DND-41 (cell line): ENCODE data around the gene FGFR2.

ENCODE experiments used
- ATAC-seq: fragments of 200-7000 bp; cut with Tn5 transposase; 3 replicates; pipeline ENCODE4 v1.9.1; 2021; ENCODE audit warnings: low read depth; ENCODE audit not compliant: insufficient read depth
- DNase-seq: peaks from one replicate; pipeline ENCODE4 v3.0.0-alpha.2; 2020
- H2AFZ ChIP-seq: 2 replicates; pipeline ENCODE4 v1.6.0; 2012; ENCODE audit warnings: low read depth, low read length
- H3K27ac ChIP-seq: 2 replicates; pipeline ENCODE4 v1.5.1; 2012; ENCODE audit warnings: low read length, inconsistent platforms
- H3K27me3 ChIP-seq: fragments of 200-600 bp; sonication (generic); 2 replicates; pipeline ENCODE4 v1.6.0; 2012; ENCODE audit warnings: low read length, mild to moderate bottlenecking, inconsistent platforms; ENCODE audit not compliant: insufficient read depth, poor library complexity
- H3K36me3 ChIP-seq: 2 replicates; pipeline ENCODE4 v1.5.1; 2012; ENCODE audit warnings: low read length, inconsistent platforms; ENCODE audit not compliant: insufficient read depth
- H3K4me1 ChIP-seq: 2 replicates; pipeline ENCODE4 v1.5.1; 2012; ENCODE audit warnings: mild to moderate bottlenecking, low read length; ENCODE audit not compliant: insufficient read depth
- H3K4me2 ChIP-seq: 2 replicates; pipeline ENCODE4 v1.6.0; 2012; ENCODE audit warnings: mild to moderate bottlenecking, moderate library complexity, low read length, inconsistent platforms; ENCODE audit not compliant: insufficient read depth
- H3K4me3 ChIP-seq, 2 experiments: fragments of 200-600 bp in 1 of 2; shearing (Covaris generic) in 1 of 2; 2 replicates each; pipeline ENCODE4 v1.5.1; 2012 to 2016; ENCODE audit warnings: inconsistent platforms in 2 of 2, low read length in 2 of 2, mild to moderate bottlenecking in 2 of 2, low read depth in 1 of 2, moderate library complexity in 1 of 2
- H3K79me2 ChIP-seq: 2 replicates; pipeline ENCODE4 v1.6.0; 2012; ENCODE audit warnings: low read length, inconsistent platforms; ENCODE audit not compliant: insufficient read depth
- H3K9ac ChIP-seq: 2 replicates; pipeline ENCODE4 v1.6.0; 2012; ENCODE audit warnings: low read depth, mild to moderate bottlenecking, inconsistent platforms, low read length, moderate library complexity
- H3K9me3 ChIP-seq: 2 replicates; pipeline ENCODE4 v1.5.1; 2012; ENCODE audit warnings: low read length, moderate library complexity, mild to moderate bottlenecking, inconsistent platforms; ENCODE audit not compliant: insufficient read depth, severe bottlenecking
- H4K20me1 ChIP-seq: 2 replicates; pipeline ENCODE4 v1.6.0; 2012; ENCODE audit warnings: low read length; ENCODE audit not compliant: insufficient read depth
- EZH2 ChIP-seq: IDR thresholded peaks from 3 replicates; pipeline ENCODE4 v1.6.1; 2012; ENCODE audit warnings: borderline replicate concordance, low read depth, mild to moderate bottlenecking, moderate library complexity, low read length, inconsistent platforms; ENCODE audit not compliant: severe bottlenecking
- TF ChIP-seq, protein P1 (sequence below): IDR thresholded peaks from 2 replicates; pipeline ENCODE4 v1.5.1; 2012; ENCODE audit warnings: borderline replicate concordance, low read length, moderate library complexity, mild to moderate bottlenecking; ENCODE audit not compliant: poor library complexity, severe bottlenecking; ENCODE audit errors: extremely low read depth

The FGFR2 gene

GRCh38 chr10:121440461-121440860, 157.8 kb downstream of the FGFR2 start:
- Histone ChIP-seq H3K79me2 (no peaks in the 10 kb centered on the region), H3K27ac (no peak overlapping the region), H3K9ac (no peak overlapping the region), H3K4me3 (no peak overlapping the region), H3K4me1 (no peaks in the 10 kb centered on the region), H2AFZ (no peak overlapping the region), H3K4me2 (no peak overlapping the region), H3K9me3 (no peaks in the 10 kb centered on the region), H3K36me3 (no peaks in the 10 kb centered on the region), H4K20me1 (peaks cover 2% of the 10 kb centered on the region; the same call in 1 of the 2 replicates), H3K27me3 (no peaks in the 10 kb centered on the region)
- DNase-seq (no peak), ATAC-seq (no peak)
- TF ChIP-seq EZH2, result no peak
- TF ChIP-seq, protein P1, sequence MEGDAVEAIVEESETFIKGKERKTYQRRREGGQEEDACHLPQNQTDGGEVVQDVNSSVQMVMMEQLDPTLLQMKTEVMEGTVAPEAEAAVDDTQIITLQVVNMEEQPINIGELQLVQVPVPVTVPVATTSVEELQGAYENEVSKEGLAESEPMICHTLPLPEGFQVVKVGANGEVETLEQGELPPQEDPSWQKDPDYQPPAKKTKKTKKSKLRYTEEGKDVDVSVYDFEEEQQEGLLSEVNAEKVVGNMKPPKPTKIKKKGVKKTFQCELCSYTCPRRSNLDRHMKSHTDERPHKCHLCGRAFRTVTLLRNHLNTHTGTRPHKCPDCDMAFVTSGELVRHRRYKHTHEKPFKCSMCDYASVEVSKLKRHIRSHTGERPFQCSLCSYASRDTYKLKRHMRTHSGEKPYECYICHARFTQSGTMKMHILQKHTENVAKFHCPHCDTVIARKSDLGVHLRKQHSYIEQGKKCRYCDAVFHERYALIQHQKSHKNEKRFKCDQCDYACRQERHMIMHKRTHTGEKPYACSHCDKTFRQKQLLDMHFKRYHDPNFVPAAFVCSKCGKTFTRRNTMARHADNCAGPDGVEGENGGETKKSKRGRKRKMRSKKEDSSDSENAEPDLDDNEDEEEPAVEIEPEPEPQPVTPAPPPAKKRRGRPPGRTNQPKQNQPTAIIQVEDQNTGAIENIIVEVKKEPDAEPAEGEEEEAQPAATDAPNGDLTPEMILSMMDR, result no peak

- no peak overlapping the region for H3K9ac ChIP-seq
- no peak for TF ChIP-seq EZH2
- TF ChIP-seq, protein P1, result no peak
- H3K36me3 ChIP-seq, result no peaks in the 10 kb centered on the region
- H4K20me1 ChIP-seq, result peaks cover 2% of the 10 kb centered on the region; the same call in 1 of the 2 replicates
- no peak overlapping the region for H3K4me2 ChIP-seq
- no peaks in the 10 kb centered on the region for H3K4me1 ChIP-seq
- no peak overlapping the region for H3K4me3 ChIP-seq
- DNase-seq (no peak), ATAC-seq (no peak)
- H2AFZ ChIP-seq, result no peak overlapping the region
- no peaks in the 10 kb centered on the region for H3K27me3 ChIP-seq
- H3K79me2 ChIP-seq, result no peaks in the 10 kb centered on the region
- H3K27ac ChIP-seq, result no peak overlapping the region
- H3K9me3 ChIP-seq, result no peaks in the 10 kb centered on the region
Measured at GRCh38 chr10:121438333-121438732, 159.9 kb downstream of the FGFR2 start.

GRCh38 chr10:121437596-121437995, 160.6 kb downstream of the FGFR2 start:
- H3K4me1 ChIP-seq, result no peaks in the 10 kb centered on the region

More at GRCh38 chr10:121437596-121437995, 160.6 kb downstream of the FGFR2 start:
- Histone ChIP-seq H3K4me2 (no peak overlapping the region), H4K20me1 (peaks cover 2% of the 10 kb centered on the region; the same call in 1 of the 2 replicates), H3K9ac (no peak overlapping the region), H3K79me2 (no peaks in the 10 kb centered on the region), H2AFZ (no peak overlapping the region), H3K36me3 (no peaks in the 10 kb centered on the region), H3K27me3 (no peaks in the 10 kb centered on the region), H3K4me3 (no peak overlapping the region), H3K9me3 (no peaks in the 10 kb centered on the region), H3K27ac (no peak overlapping the region)
- DNase-seq, result no peak
- no peak for ATAC-seq
- TF ChIP-seq EZH2, result no peak
- TF ChIP-seq, protein P1, result no peak
